SK-N-SH treated with all-trans-retinoic acid at 6 μM for 48 hours (cell line): ENCODE results near the gene AKT1.

Source experiments
- ESRRG ChIP-seq: fragments of 250-450 bp; sonication (Bioruptor Pico); IDR thresholded peaks from 2 replicates; pipeline ENCODE4 v1.6.1; 2021; ENCODE audit warnings: mild to moderate bottlenecking
- OSR1 ChIP-seq: fragments of 250-450 bp; sonication (Bioruptor Pico); IDR thresholded peaks from 2 replicates; pipeline ENCODE4 v1.8.0; 2022; ENCODE audit warnings: moderate library complexity, mild to moderate bottlenecking, inconsistent platforms
- ZFP3 ChIP-seq: fragments of 250-450 bp; sonication (Bioruptor Pico); IDR thresholded peaks from 2 replicates; pipeline ENCODE4 v1.5.0; 2020; ENCODE audit warnings: mild to moderate bottlenecking, moderate library complexity
- ZNF8 ChIP-seq: fragments of 450-650 bp; formaldehyde crosslinking; IDR thresholded peaks from 2 replicates; pipeline ENCODE4 v1.5.0; 2020; ENCODE audit warnings: mild to moderate bottlenecking, moderate library complexity
- TF ChIP-seq, protein P1 (sequence below): fragments of 250-450 bp; sonication (Bioruptor Pico); IDR thresholded peaks from 2 replicates; pipeline ENCODE4 v1.5.1; 2021; ENCODE audit warnings: mild to moderate bottlenecking, moderate library complexity
- TF ChIP-seq, protein P2 (sequence below): fragments of 250-450 bp; sonication (Bioruptor Pico); IDR thresholded peaks from 2 replicates; pipeline ENCODE4 v1.5.1; 2020; ENCODE audit warnings: low read depth, mild to moderate bottlenecking, moderate library complexity
- TF ChIP-seq, protein P3 (sequence below): fragments of 250-450 bp; sonication (Bioruptor Pico); IDR thresholded peaks from 2 replicates; pipeline ENCODE4 v1.8.0; 2020; ENCODE audit warnings: mild to moderate bottlenecking, moderate library complexity, borderline replicate concordance

DNA sequence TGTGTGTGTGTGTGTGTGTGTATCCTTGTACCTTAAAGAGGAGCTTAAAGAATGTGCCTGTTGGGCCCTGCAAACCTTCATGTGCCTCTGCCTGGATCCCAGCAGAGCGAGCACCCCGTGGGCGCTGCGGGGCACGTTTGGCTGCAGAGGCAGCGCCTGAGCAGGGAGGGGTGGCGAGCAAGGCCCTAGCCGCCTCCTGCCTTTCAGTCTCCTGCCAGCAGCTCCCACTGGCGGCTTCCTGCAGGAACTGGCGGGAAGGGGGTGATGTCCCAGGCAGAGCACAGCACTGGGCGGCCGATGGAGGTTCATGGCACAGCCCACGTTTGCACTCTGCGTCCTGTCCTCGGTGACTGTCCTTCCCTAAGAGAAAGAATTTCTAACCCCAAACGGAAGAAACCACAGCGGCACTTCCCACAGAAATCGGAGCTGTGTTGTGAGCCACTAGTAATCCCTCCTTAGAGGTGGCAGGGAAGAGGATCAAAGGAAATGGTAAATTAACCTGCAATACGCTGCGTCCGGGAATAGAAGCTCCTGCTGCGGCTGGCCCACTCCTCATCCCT lies 25.2 kb upstream of the AKT1 start:
- no peak for TF ChIP-seq ZFP3 (CRISPR knock-in tag)
- TF ChIP-seq, protein P1, sequence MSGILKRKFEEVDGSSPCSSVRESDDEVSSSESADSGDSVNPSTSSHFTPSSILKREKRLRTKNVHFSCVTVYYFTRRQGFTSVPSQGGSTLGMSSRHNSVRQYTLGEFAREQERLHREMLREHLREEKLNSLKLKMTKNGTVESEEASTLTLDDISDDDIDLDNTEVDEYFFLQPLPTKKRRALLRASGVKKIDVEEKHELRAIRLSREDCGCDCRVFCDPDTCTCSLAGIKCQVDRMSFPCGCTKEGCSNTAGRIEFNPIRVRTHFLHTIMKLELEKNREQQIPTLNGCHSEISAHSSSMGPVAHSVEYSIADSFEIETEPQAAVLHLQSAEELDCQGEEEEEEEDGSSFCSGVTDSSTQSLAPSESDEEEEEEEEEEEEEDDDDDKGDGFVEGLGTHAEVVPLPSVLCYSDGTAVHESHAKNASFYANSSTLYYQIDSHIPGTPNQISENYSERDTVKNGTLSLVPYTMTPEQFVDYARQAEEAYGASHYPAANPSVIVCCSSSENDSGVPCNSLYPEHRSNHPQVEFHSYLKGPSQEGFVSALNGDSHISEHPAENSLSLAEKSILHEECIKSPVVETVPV (CRISPR knock-in tag), result no peak
- TF ChIP-seq, protein P2, sequence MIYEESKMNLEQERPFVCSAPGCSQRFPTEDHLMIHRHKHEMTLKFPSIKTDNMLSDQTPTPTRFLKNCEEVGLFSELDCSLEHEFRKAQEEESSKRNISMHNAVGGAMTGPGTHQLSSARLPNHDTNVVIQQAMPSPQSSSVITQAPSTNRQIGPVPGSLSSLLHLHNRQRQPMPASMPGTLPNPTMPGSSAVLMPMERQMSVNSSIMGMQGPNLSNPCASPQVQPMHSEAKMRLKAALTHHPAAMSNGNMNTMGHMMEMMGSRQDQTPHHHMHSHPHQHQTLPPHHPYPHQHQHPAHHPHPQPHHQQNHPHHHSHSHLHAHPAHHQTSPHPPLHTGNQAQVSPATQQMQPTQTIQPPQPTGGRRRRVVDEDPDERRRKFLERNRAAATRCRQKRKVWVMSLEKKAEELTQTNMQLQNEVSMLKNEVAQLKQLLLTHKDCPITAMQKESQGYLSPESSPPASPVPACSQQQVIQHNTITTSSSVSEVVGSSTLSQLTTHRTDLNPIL (CRISPR knock-in tag), result no peak
- TF ChIP-seq ESRRG (CRISPR knock-in tag), result no peak
- TF ChIP-seq OSR1 (CRISPR knock-in tag), result no peak
- TF ChIP-seq, protein P3, sequence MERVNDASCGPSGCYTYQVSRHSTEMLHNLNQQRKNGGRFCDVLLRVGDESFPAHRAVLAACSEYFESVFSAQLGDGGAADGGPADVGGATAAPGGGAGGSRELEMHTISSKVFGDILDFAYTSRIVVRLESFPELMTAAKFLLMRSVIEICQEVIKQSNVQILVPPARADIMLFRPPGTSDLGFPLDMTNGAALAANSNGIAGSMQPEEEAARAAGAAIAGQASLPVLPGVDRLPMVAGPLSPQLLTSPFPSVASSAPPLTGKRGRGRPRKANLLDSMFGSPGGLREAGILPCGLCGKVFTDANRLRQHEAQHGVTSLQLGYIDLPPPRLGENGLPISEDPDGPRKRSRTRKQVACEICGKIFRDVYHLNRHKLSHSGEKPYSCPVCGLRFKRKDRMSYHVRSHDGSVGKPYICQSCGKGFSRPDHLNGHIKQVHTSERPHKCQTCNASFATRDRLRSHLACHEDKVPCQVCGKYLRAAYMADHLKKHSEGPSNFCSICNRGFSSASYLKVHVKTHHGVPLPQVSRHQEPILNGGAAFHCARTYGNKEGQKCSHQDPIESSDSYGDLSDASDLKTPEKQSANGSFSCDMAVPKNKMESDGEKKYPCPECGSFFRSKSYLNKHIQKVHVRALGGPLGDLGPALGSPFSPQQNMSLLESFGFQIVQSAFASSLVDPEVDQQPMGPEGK (CRISPR knock-in tag), result no peak
- no peak for TF ChIP-seq ZNF8 (CRISPR knock-in tag)
